MM.1S (cell line): ENCODE measurements around the gene PTCSC3.

Source experiments
- CTCF ChIP-seq: fragments of 300-600 bp; sonication (generic); IDR thresholded peaks from 2 replicates; pipeline ENCODE4 v1.5.1; 2016; ENCODE audit warnings: antibody characterized with exemption, low read length, mixed read lengths
- EZH2phosphoT487 ChIP-seq: fragments of 300-600 bp; sonication (generic); IDR thresholded peaks from 2 replicates; pipeline ENCODE4 v1.6.1; 2018; ENCODE audit warnings: antibody characterized with exemption, low read length

GRCh38 chr14:36129181-36129580 is 47.3 kb downstream of the PTCSC3 start:
- TF ChIP-seq CTCF = no peak
- TF ChIP-seq EZH2phosphoT487 = no peak
